HG03103 (cell line): ENCODE results near the gene KLHL26.
"Not testable (repeated sequence)": the region's sequence is repeated elsewhere in the genome, so short reads cannot be mapped to it uniquely, and the experiment has no call there.

ENCODE experiments used
- ATAC-seq: cut with Tn5 transposase; IDR thresholded peaks from one replicate; pipeline ENCODE4 v1.9.1; 2021; ENCODE audit warnings: low read depth; ENCODE audit not compliant: unreplicated experiment

KLHL26 gene, protein sequence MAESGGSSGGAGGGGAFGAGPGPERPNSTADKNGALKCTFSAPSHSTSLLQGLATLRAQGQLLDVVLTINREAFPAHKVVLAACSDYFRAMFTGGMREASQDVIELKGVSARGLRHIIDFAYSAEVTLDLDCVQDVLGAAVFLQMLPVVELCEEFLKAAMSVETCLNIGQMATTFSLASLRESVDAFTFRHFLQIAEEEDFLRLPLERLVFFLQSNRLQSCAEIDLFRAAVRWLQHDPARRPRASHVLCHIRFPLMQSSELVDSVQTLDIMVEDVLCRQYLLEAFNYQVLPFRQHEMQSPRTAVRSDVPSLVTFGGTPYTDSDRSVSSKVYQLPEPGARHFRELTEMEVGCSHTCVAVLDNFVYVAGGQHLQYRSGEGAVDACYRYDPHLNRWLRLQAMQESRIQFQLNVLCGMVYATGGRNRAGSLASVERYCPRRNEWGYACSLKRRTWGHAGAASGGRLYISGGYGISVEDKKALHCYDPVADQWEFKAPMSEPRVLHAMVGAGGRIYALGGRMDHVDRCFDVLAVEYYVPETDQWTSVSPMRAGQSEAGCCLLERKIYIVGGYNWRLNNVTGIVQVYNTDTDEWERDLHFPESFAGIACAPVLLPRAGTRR

DNA sequence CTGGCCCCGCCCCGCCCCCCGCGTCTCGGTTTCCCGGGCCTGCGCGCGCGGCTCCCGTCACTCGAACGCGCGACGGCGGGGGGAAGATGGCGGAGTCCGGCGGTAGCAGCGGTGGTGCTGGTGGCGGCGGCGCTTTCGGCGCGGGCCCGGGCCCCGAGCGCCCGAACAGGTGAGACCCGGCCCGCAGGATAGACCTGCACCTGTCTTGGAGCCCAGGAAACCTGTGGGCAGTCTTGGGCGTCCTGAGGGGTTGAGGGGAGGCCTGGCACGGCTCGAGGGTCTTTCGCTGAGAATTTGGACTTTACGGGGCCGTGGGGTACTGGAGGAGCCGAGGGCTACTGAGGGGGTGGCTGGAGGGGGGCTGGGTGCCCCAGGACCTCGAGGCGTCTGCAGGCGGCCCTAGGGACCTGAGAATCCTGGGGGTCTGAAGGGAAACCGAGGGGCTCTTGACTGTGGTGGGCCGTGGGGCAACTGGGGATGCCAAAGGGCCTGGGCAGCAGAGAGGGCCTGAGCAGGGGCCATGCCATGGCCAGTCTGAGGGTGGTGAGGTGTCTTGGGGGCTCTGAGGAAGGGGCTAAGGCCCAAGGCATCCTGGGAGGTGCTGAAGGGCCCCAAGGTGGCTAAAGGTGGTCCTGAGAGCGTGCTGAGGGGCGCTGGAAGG, at the start of gene KLHL26:
TSS of gene KLHL26 (plus strand) at position 60 of the 661 bp plus-strand sequence. CDS start at position 87, 27 bp downstream.
- ATAC-seq: no peak

GRCh38 chr19:18587561-18587960, 49.3 kb upstream of the KLHL26 start:
- ATAC-seq: no peak

GRCh38 chr19:18587962-18588610, 48.7 kb upstream of the KLHL26 start:
- no peak for ATAC-seq

DNA sequence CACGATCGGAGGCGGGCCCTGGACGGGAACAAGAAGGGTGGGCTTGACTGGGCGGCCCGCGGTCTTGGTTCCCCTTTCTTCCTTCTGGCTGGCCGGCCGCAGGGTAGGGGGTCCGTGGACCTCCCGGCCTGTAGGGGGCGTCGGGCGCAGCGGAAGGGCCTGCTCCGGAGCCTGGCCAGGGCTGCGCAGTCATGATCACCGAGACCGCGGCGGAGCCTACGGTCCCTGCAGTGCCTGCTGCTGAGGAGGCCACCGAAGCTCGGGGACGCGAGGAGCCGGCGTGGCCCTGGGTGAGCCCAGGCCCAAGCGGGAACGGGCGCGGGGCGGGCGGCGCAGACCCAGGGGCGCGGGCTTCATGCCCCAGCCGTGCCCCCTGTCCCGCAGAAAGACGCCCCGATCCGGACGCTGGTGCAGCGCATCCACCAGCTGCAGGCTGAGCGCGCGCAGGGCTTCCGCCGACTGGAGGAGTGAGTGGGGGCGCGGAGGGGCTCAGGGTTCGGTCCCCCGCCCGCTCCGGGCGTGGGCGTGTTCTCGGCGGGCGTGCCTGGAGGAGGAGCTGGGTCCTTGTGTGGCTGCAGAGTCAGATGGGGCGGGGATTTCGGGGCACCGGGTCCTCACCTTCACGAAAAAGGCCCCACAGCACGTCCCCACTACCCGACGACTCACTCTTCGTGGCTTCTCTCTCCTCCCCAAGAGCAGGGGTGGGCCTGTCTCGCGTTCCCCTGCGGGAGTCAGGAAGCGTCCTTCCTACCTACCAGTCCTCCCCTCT, 48.0 kb upstream of the KLHL26 start, which contains the start of gene REX1BD:
TSS of gene REX1BD (plus strand) at position 188 of the 769 bp plus-strand sequence. CDS start at position 192, 4 bp downstream.
- ATAC-seq: peak; percentile 69

GRCh38 chr19:18589380-18590272, 47.2 kb upstream of the KLHL26 start:
- ATAC-seq: peak; percentile 21

- no peak for ATAC-seq
These were observed 46.3 kb upstream of the KLHL26 start for GRCh38 chr19:18590273-18591272.

DNA sequence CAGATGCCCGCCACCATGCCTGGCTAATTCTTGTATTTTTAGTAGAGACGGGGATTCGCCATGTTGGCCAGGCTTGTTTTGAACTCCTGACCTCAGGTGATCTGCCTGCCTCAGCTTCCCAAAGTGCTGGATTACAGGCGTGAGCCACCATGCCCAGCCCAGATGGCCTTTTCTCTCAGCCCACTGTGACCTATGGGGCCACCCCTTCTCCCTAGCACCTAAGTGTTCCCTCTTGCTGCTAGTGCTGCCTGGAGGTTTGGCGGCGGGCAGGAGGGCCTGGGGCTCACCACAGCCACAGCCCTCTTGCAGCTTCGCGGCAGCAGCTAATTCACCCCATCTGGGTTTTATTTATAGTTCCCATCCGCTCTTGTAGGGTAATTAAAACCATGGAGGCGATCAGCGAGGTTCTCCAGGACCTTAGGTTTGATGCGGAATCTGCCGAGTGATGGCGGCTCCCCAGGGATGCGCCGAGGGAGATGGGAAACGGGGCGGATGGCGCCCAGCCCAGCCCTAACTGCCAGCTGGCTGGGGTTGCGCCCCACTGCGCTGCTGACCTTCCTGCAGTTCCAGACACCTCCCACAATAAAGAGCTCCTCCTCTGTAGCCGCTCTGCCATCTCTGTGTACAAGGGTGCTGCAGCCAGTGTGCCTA, 45.0 kb upstream of the KLHL26 start:
- ATAC-seq: no peak

DNA sequence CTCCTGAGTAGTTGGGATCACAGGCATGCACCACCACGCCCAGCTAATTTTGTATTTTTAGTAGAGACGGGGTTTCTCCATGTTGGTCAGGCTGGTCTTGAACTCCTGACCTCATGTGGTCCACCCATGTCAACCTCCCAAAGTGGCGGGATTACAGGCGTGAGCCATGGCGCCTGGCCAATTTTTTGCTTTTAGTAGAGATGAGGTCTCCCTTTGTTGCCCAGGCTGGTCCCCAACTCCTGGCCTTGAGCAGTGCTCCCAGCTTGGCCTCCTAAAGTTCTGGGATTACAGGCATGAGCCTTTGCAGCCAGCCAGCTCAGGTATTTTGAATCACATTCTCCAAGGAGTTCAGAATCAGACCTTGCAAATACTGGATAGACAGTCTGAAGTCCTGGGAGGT, 44.1 kb upstream of the KLHL26 start:
- not testable (repeated sequence) for ATAC-seq

DNA sequence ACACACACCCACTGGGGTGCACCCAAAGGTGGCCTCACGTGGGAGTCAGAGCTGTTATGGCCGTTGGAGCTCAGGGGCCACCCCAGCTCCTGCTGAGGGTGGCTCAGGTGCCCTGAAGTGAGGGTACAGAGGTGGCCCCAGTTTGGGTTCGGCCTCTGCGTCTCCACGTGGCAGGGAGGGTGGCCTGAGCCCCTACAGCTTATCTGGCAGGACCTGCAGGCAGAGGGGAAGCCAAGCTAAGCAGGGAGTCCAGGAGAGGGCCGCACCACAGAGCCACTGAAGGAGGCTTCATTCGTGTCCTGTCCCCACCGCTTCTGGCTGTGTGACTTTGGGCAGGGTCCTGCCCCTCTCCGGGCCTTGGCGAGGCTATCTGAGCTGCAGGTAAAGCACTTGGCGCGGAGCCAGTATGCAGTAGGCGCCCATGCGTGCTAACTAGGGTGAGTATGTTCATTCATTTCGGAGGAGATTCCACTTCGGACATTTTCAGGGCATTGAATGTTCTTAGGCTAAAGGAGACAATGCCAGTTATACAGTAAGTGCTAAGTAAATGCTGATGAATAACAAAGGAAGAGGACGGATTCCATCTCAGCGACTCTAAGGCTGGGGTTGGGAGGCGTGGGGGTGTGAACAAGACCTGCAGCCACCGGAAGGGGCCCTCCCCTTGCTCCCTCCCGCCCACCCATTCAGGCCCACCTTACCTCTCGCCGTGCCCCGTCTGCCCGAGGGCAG, 43.3 kb upstream of the KLHL26 start:
- no peak for ATAC-seq

- ATAC-seq: peak; percentile 48
These were observed 42.6 kb upstream of the KLHL26 start for GRCh38 chr19:18594096-18594823.

DNA sequence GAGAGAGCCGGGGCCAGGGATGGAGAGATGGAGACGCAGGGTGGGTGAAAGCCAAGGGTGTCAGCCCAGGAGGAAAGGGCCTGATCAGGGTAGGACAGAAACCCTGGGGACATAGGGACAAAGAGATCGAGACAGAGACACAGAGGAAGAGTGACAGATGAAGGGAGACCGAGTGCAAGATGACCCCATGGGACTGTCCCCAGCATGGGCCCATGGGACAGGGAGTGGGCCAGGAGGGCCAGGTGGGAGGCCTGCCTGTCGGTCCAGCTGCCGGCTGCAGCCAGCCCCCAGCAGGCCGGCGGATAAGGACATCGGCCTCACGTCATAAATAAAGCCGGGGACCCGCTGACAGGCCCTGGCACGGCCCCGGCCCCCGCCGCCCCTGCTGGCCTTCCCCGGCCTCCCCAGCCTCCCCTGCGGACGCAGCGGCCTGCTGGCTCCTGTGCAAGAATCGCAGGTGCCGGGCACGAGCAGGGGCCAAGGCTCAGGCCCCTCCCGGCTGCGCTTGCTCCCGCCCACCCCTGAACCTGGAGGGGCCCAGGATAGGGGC, 41.9 kb upstream of the KLHL26 start:
- ATAC-seq: no peak

- ATAC-seq: no peak
These were observed 41.4 kb upstream of the KLHL26 start for GRCh38 chr19:18595475-18595874.

GRCh38 chr19:18596752-18597157, 40.1 kb upstream of the KLHL26 start:
- ATAC-seq: no peak

- no peak for ATAC-seq
These were observed 38.8 kb upstream of the KLHL26 start for GRCh38 chr19:18597809-18598660.

GRCh38 chr19:18599485-18599884, 37.3 kb upstream of the KLHL26 start:
- ATAC-seq: no peak
